GM21360 (cell line): Measurements from ENCODE around the gene CACNA2D1.

ENCODE experiments used
- ATAC-seq: cut with Tn5 transposase; IDR thresholded peaks from one replicate; pipeline ENCODE4 v1.9.1; 2021; ENCODE audit warnings: mild to moderate bottlenecking, moderate library complexity; ENCODE audit not compliant: unreplicated experiment

The CACNA2D1 gene

DNA sequence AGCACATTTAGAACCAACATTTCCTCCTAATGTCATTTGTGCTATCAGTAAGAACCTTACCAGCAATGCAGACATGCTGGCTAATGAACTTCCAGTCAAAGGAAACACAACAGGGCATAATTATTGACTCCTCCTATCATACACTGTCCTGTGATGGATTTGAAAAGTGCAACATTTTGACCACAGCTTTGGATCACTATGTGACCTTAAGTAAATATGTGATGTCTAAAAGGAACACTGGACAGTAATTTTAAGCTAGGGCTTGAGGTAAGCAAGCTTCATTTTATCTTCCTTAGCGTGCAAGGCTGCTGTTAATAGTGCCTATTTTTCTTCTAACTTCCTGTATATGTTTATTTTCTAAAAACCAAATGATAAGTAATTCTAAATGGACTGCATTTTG is 433.2 kb downstream of the CACNA2D1 start:
- ATAC-seq = no peak

- ATAC-seq = no peak
Measured at GRCh38 chr7:82007315-82007714, 436.3 kb downstream of the CACNA2D1 start.

GRCh38 chr7:82005056-82005455 is 438.5 kb downstream of the CACNA2D1 start:
- no peak for ATAC-seq

DNA sequence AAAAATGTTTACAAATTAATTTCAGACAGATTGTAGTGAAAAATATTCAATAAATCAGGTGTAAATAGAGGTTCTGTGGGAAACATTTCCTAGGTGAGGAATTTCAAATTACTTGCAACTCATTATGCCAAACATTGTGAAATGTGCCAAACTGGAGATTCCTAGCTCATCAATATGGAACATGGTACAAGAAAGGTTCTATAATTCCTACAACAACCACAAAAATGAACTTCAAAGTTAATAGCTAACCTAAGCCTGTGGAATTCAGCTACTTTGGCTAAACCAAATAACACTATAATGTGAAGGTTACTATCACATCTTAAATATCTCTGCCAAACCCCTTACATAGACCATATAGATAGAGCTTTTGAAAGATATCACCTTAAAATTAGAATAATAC is 450.4 kb downstream of the CACNA2D1 start:
- ATAC-seq = no peak

GRCh38 chr7:81990395-81990794 is 453.2 kb downstream of the CACNA2D1 start:
- ATAC-seq = no peak

GRCh38 chr7:81986723-81987470 is 456.7 kb downstream of the CACNA2D1 start:
- no peak for ATAC-seq

- no peak for ATAC-seq
Measured at GRCh38 chr7:81983406-81983805, 460.2 kb downstream of the CACNA2D1 start.

DNA sequence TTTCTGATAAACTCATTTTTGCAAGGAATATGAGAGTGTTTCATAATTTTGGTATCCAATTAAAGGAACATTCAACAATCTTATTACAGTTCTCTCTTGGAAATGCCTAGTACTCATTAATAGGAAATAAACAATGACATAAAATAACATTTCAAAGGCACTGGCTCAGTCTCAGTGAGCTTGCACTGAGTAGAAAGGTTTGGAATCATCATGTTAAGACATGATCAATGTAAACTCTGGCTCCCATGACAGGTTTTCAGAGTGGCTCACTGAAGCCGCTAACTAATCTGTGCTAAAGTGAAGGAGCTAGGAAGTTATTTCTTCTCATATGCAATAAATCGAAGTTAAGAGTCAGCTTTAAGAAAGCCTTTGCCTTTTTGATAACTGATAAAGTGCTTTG is 470.5 kb downstream of the CACNA2D1 start:
- no peak for ATAC-seq

DNA sequence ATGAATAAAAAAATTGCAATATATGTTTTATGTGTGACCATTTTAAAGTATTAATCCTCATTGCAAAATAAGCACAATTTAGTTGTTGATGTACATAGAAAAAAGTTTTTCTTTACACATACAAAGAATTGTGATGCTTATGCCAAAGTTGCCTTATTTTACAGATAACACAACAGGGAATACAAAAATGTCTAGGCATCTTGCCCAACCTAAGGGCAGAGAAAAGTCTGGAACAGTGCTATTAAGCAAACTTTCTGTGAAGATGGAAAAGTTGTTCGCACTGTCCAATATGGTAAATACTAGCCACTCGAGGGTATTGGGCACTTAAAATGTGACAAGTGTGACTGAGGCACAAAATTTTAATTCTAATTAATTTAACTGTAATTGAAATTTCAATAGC is 483.6 kb downstream of the CACNA2D1 start:
- ATAC-seq = no peak

DNA sequence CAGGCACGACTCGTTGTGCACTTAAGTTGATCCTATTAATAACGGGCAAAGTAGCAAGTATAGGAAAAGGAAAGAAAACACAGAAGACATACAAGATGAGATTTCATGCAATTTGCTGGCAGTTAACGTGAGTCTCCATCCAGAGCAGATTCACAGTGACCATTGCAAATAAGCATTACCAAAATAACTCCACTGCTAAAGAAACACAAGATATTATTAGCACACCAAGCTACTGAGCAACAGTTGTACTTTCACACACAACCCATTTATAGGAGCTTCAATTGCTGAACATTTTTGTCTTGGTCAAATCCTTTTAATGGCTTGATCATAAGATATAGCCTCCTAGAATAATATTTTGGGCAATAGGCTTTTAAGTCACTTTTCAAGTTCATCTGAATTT is 486.1 kb downstream of the CACNA2D1 start:
- no peak for ATAC-seq

DNA sequence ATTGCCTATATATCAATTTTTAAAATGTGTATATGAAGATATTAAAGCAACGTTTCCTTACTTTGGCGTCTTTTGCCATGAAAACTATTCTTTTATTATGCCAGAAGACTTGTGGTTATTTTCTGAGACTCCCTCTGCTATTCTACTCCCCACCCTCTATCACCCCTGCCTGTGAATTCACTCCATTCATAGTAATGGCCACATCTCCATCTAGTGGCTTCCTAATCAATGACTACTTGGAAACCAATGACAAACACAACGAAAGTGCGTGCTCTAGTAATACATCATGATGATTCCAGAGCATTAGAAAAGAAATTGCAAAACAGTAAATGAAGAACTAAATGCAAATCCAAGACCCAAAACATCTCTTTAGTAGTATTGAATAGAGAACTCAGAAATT is 487.1 kb downstream of the CACNA2D1 start:
- ATAC-seq = peak; percentile 87

- ATAC-seq = no peak
Measured at GRCh38 chr7:81949306-81949705, 494.3 kb downstream of the CACNA2D1 start.

DNA sequence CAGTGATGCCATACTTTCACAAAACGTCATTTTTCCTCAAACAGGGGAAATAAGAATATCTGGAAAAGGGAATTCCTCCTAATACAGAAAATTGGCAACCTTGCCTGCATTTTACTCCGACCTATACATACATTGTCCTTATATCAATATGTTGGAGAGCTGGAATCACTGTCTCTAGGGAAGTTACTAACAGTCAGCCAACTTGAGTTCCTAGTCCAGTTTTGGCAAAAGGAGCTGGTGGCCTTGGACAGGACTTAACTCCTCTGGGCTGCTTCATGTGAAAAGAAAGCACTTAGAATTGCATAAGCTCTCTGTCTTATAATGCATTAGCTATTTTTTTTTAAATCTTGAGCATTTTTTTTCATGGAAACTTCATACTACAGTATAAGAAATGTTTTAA is 499.5 kb downstream of the CACNA2D1 start:
- no peak for ATAC-seq

DNA sequence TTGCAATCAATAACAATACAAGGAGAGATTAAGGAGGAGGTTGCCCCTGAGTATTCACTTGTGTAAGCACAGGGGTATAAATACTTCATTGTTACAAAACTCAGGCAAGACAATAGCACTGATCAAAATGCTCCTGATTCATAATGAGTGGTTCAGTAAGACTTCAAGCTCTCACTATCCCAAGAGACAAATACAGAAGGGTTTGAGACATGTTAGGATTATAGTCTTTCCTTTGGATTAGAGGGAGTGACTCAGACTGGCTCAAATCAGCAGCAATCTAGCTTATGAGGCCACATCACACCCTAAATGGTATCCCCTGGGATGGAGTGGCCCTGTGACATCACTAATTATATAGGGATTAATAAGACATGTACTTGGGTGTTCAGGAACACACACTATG is 506.5 kb downstream of the CACNA2D1 start:
- no peak for ATAC-seq

DNA sequence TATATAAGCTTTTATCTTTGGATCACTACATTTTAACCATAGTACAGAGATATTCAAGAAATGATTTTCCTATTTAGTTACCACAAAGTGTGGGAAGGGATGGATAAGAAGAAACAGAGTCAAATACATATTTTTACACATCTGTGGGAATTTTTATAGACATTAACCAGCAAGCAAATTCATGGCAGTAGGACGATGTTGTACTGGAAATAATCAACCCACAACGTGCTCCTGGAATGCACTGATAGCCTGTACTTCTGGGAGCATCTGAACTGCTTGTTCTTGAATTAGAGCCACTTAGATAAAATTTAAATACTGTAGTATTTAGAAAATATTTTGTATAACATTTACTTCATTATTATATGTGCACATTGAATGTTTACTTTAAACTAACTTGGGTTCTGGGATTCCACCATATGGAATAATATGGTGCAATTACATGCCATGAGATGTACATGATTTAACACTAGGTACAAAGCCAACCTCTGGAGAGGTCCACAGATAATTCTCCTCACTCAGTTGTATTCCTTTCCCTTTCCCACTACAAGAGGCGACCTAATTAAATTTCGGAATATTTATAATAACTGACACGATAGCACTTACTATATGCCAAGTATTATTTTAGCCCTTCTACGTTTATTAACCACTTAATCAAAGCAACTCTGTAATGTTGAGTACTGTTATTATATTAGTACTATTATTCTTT is 508.8 kb downstream of the CACNA2D1 start:
- no peak for ATAC-seq

- no peak for ATAC-seq
Measured at GRCh38 chr7:81932936-81933335, 510.6 kb downstream of the CACNA2D1 start.

DNA sequence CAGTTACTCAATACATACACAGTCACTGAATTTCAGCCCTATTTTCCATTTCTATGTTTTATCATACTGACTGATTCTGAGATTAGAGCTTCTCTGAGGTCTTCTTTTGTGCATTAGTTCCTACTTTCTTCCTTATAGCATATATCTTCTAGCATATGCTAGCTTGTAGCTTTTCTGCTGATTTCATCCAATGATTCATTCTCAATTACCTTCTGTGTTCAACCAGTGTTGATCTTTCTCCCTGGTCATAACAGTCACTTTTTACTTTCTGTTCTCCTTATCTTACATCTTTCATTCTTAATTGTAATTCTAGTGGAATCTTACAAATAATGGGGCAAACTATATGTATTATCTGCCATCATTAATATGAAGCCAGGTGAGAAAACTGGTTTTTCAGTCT is 514.2 kb downstream of the CACNA2D1 start:
- no peak for ATAC-seq

- ATAC-seq = no peak
Measured at GRCh38 chr7:81926154-81926553, 517.4 kb downstream of the CACNA2D1 start.

DNA sequence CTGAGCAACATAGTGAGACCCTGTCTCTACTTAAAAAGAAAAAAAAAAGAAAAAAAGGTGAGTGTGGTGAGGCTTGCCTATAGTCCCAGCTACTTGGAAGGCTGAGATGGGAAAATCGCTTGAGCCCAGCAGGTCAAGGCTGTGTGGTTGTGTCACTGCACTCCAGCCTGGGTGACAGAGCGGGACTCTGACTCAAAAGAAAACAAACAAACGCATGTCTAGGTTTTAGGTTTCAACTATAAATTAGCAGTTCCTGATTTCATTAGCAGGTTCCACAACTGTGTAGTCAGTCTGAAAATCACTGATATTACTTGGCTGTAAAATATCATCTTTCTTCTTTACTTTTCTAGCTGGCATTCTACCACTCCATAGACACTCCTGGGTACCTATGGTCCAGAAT is 518.0 kb downstream of the CACNA2D1 start:
- ATAC-seq = peak; percentile 81

- ATAC-seq = no peak
Measured at GRCh38 chr7:81924494-81924893, 519.1 kb downstream of the CACNA2D1 start.

- ATAC-seq = no peak
Measured at GRCh38 chr7:81919494-81919893, 524.1 kb downstream of the CACNA2D1 start.

- ATAC-seq = no peak
Measured at GRCh38 chr7:81908220-81908619, 535.4 kb downstream of the CACNA2D1 start.

GRCh38 chr7:81903115-81903514 is 540.5 kb downstream of the CACNA2D1 start:
- ATAC-seq = no peak
